HG03097 (cell line): ENCODE data around the gene KCNK7.

Experiments used
- ATAC-seq: cut with Tn5 transposase; IDR thresholded peaks from one replicate; pipeline ENCODE4 v1.9.1; 2021; ENCODE audit not compliant: unreplicated experiment, low FRiP score

Gene KCNK7

GRCh38 chr11:65559951-65560537 is 35.6 kb downstream of the KCNK7 start:
- no peak for ATAC-seq

- no peak for ATAC-seq
These were observed 36.1 kb downstream of the KCNK7 start for GRCh38 chr11:65559535-65559934.

- no peak for ATAC-seq
These were observed 36.6 kb downstream of the KCNK7 start for GRCh38 chr11:65558930-65559509.

- no peak for ATAC-seq
These were observed 37.3 kb downstream of the KCNK7 start, which contains the start of gene LTBP3 for GRCh38 chr11:65558002-65558929. TSS of gene LTBP3 (minus strand) at chr11:65558359. CDS start at chr11:65557959, 400 bp downstream.

- ATAC-seq, result no peak
These were observed 38.2 kb downstream of the KCNK7 start for GRCh38 chr11:65557280-65558001.

GRCh38 chr11:65556470-65557279 is 38.9 kb downstream of the KCNK7 start:
- ATAC-seq, result no peak

GRCh38 chr11:65555693-65556231 is 39.8 kb downstream of the KCNK7 start:
- no peak for ATAC-seq

- no peak for ATAC-seq
These were observed 40.7 kb downstream of the KCNK7 start for GRCh38 chr11:65554842-65555430.

GRCh38 chr11:65554057-65554818 is 41.4 kb downstream of the KCNK7 start:
- no peak for ATAC-seq

GRCh38 chr11:65553301-65554001 is 42.1 kb downstream of the KCNK7 start:
- no peak for ATAC-seq

- ATAC-seq, result peak; percentile 11
These were observed 43.1 kb downstream of the KCNK7 start for GRCh38 chr11:65552388-65552951.

- peak; percentile 68 for ATAC-seq
These were observed 43.8 kb downstream of the KCNK7 start for GRCh38 chr11:65551572-65552387.

- ATAC-seq, result no peak
These were observed 46.5 kb downstream of the KCNK7 start for GRCh38 chr11:65549096-65549495.

- ATAC-seq, result no peak
These were observed 47.2 kb downstream of the KCNK7 start for GRCh38 chr11:65548395-65548794.

- no peak for ATAC-seq
These were observed 48.0 kb downstream of the KCNK7 start for GRCh38 chr11:65547446-65548125.

- ATAC-seq, result peak; percentile 66
These were observed 49.2 kb downstream of the KCNK7 start for GRCh38 chr11:65546217-65546958.
